K562 (cell line): ENCODE data around the gene H2BK1. TPM values are rescaled to one million over a fixed set of nuclear protein-coding genes. Genes with fewer than 3 reads are reported as not detected.

ENCODE experiments used
- BRCA1 ChIP-seq, 2 experiments: fragments of 450-650 bp in 1 of 2; sonication (generic) in 1 of 2; formaldehyde crosslinking in 1 of 2; IDR thresholded peaks; 2 replicates each; pipeline versions ENCODE4 v1.5.0 to v1.6.1; 2017 to 2020; ENCODE audit warnings: mild to moderate bottlenecking in 1 of 2, missing genetic modification reagents in 1 of 2
- CEBPG ChIP-seq, 3 experiments: fragments of 200-800 bp in 1 of 3; sonication (Bioruptor generic) in 1 of 3; sonication (generic) in 1 of 3; formaldehyde crosslinking in 1 of 3; IDR thresholded peaks in 2 of 3; conservative IDR thresholded peaks in 1 of 3; 2 replicates each; pipeline versions ENCODE4 v1.6.1 to v1.8.0; 2016 to 2022; ENCODE audit warnings: missing compliant biosample characterization in 2 of 3, missing genetic modification characterization in 2 of 3, mild to moderate bottlenecking in 1 of 3, missing genetic modification reagents in 1 of 3
- CREM ChIP-seq: IDR thresholded peaks from 2 replicates; pipeline ENCODE4 v1.6.1; 2014; ENCODE audit warnings: antibody characterized with exemption, low read depth
- CTBP1 ChIP-seq: fragments of 450-650 bp; IDR thresholded peaks from 2 replicates; pipeline ENCODE4 v1.6.1; 2016; ENCODE audit warnings: borderline replicate concordance
- E2F6 ChIP-seq, 2 experiments: IDR thresholded peaks; 2 replicates each; pipeline ENCODE4 v1.6.1; 2011; ENCODE audit warnings: borderline replicate concordance in 1 of 2, control low read depth in 1 of 2, low read depth in 1 of 2, low read length in 1 of 2, mild to moderate bottlenecking in 1 of 2, mixed read lengths in 1 of 2, moderate library complexity in 1 of 2; ENCODE audit not compliant: insufficient read depth in 1 of 2, insufficient read length in 1 of 2, poor library complexity in 1 of 2, severe bottlenecking in 1 of 2; ENCODE audit errors: extremely low read depth in 1 of 2
- KAT7 ChIP-seq: sonication (generic); formaldehyde crosslinking; IDR thresholded peaks from 2 replicates; pipeline ENCODE4 v1.8.0; 2022; ENCODE audit warnings: missing genetic modification reagents, mild to moderate bottlenecking, borderline replicate concordance
- MXI1 ChIP-seq: IDR thresholded peaks from 2 replicates; pipeline ENCODE4 v1.6.1; 2011; ENCODE audit warnings: low read depth, mild to moderate bottlenecking, improper control_type of control experiment, low read length
- NR2C2 ChIP-seq, 2 experiments: fragments of 200-800 bp in 1 of 2; sonication (Bioruptor generic) in 1 of 2; sonication (generic) in 1 of 2; formaldehyde crosslinking in 1 of 2; IDR thresholded peaks; 2 replicates each; pipeline versions ENCODE4 v1.6.1 to v1.8.0; 2016 to 2022; ENCODE audit warnings: mild to moderate bottlenecking in 1 of 2, missing compliant biosample characterization in 1 of 2, missing genetic modification characterization in 1 of 2, missing genetic modification reagents in 1 of 2
- NRF1 ChIP-seq, 2 experiments: fragments of 450-650 bp; IDR thresholded peaks in 1 of 2; conservative IDR thresholded peaks in 1 of 2; 2 replicates each; pipeline ENCODE4 v1.6.1; 2014; ENCODE audit warnings: mild to moderate bottlenecking in 2 of 2
- RB1 ChIP-seq: fragments of 450-650 bp; IDR thresholded peaks from 2 replicates; pipeline ENCODE4 v1.6.1; 2017; ENCODE audit warnings: low read depth, mild to moderate bottlenecking
- TAL1 ChIP-seq: fragments of 450-650 bp; IDR thresholded peaks from 2 replicates; pipeline ENCODE4 v1.6.1; 2016; ENCODE audit warnings: mild to moderate bottlenecking
- ZBTB7A ChIP-seq: IDR thresholded peaks from 2 replicates; pipeline ENCODE4 v1.6.1; 2011; ENCODE audit warnings: low read depth, mild to moderate bottlenecking, low read length, moderate library complexity, borderline replicate concordance; ENCODE audit not compliant: control insufficient read depth
- ZNF384 ChIP-seq: IDR thresholded peaks from 2 replicates; pipeline ENCODE4 v1.6.1; 2012; ENCODE audit warnings: low read depth, low read length, improper control_type of control experiment
- ZNF512 ChIP-seq: IDR thresholded peaks from 2 replicates; pipeline ENCODE4 v1.6.1; 2016; ENCODE audit warnings: missing genetic modification characterization, missing compliant biosample characterization
- polyA plus RNA-seq, 8 experiments: library from polyadenylated mRNA; depleted of rRNA in 4 of 8; stranded (reverse) in 5 of 8; unstranded in 3 of 8; fragments of >200 nt; fragmentation: Nextera tagmentation in 2 of 8; fragmentation: Illumina TruSeq in 1 of 8; extraction: Ambion mirVana in 2 of 8; extraction: Trizol in 1 of 8; gene quantifications; 2 replicates each; pipeline versions ENCODE4 v1.2.1 to v1.2.3, GENCODE V29; 2011 to 2014; ENCODE audit warnings: inconsistent platforms in 1 of 8, missing spikeins in 1 of 8
- total RNA-seq, 7 experiments: library from RNA; depleted of rRNA in 6 of 7; stranded (reverse); fragments of >200 nt in 6 of 7; fragmentation: Illumina TruSeq in 2 of 7; extraction: Trizol in 2 of 7; gene quantifications; 2 replicates each; pipeline versions ENCODE4 v1.2.1 to v1.2.3, GENCODE V29; 2011 to 2021; ENCODE audit warnings: low replicate concordance in 1 of 7
- TF ChIP-seq, protein P1 (sequence below): fragments of 450-650 bp; conservative IDR thresholded peaks from 2 replicates; pipeline ENCODE4 v1.6.1; 2016; ENCODE audit warnings: missing genetic modification characterization, low read depth, mild to moderate bottlenecking, missing compliant biosample characterization, moderate library complexity
- TF ChIP-seq, protein P2 (sequence below): fragments of 450-650 bp; IDR thresholded peaks from 2 replicates; pipeline ENCODE4 v1.6.1; 2016; ENCODE audit warnings: antibody characterized with exemption
- TF ChIP-seq, protein P3 (sequence below): fragments of 250-450 bp; sonication (Bioruptor Pico); IDR thresholded peaks from 2 replicates; pipeline ENCODE4 v1.4.0; 2020; ENCODE audit warnings: borderline replicate concordance

H2BK1 gene
- total and polyA plus RNA-seq, 9 of the 15 experiments (the other 6 are each of a cell fraction or from before 2014, with no cell fraction given): not detected

DNA sequence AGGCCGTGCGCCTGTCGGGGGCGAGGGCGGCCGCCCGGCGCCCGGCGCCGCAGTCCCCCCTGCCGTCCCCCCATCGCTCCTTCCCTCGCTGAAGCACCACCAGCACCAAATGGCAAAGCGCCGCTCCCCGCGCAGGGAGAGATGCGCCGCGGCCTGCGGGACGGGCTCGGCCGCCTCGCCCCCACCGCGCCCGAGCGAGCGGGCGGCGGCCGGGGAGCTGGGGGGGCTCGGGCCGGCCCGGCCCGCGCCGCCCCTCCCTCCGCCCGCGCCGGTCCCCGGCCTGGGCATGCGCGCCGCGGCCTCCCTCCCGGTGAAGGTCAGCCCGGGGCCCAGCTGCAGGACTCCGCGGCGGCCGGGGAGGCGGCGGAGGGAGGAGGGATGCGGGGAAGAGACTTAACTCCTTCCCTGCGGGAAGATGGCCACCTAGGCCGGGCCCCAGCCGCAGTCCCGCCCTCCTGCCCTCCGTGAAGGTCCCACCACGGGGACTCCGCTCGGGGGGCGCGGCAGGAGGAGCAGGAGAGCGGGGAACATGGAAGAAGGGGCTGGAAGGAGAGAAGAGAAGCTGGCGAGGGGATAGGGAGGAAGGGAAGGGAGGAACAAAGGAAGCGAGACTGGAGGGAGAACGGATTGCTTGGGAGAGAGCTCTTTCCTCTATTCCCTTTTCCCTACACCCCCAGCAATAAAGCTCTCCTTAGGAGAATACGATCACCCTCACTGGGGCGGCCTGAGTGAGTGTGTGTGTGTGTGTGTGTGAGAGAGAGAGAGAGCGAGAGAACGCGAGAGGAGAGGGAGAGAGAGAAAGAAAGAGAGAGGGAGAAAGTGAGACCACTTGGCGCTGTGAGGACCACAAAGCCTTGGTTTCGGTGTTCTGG, 41.6 kb upstream of the H2BK1 start (continued):
- TF ChIP-seq E2F6 (IDR thresholded peaks at IDR 0.05; ENCODE audit: borderline replicate concordance in 1 of 2, extremely low read depth in 1 of 2, insufficient read depth in 1 of 2, insufficient read length in 1 of 2, low read depth in 1 of 2, low read length in 1 of 2, poor library complexity in 1 of 2, severe bottlenecking in 1 of 2) (peak in 1 of 2 experiments; percentile 69), NRF1 (conservative IDR thresholded peaks at IDR 0.05 in 1 of 2, IDR thresholded peaks at IDR 0.05 in 1 of 2) (peak; percentile 88 to 89), ZNF384 (no peak), CEBPG (CRISPR knock-in tag; IDR thresholded peaks at IDR 0.05) (no peak), CEBPG (tag; conservative IDR thresholded peaks at IDR 0.05 in 1 of 2, IDR thresholded peaks at IDR 0.05 in 1 of 2) (no peak), CREM (0 out of 2 replicates have a peak, but pooled peaks have one; percentile 30), KAT7 (CRISPR knock-in tag) (no peak), RB1 (peak; percentile 55), ZNF512 (tag) (peak; percentile 48; the same call in 1 of the 2 replicates), TAL1 (no peak), MXI1 (no peak), BRCA1 (IDR thresholded peaks at IDR 0.05) (no peak), BRCA1 (CRISPR knock-in tag; IDR thresholded peaks at IDR 0.05) (no peak), ZBTB7A (peak; percentile 57; the same call in 1 of the 2 replicates), NR2C2 (CRISPR knock-in tag; IDR thresholded peaks at IDR 0.05) (no peak), NR2C2 (tag; IDR thresholded peaks at IDR 0.05) (peak; percentile 22; the same call in 1 of the 2 replicates), CTBP1 (peak; percentile 85; the same call in 1 of the 2 replicates)
- TF ChIP-seq, protein P1, sequence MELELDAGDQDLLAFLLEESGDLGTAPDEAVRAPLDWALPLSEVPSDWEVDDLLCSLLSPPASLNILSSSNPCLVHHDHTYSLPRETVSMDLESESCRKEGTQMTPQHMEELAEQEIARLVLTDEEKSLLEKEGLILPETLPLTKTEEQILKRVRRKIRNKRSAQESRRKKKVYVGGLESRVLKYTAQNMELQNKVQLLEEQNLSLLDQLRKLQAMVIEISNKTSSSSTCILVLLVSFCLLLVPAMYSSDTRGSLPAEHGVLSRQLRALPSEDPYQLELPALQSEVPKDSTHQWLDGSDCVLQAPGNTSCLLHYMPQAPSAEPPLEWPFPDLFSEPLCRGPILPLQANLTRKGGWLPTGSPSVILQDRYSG (tag): no peak
- TF ChIP-seq, protein P2, sequence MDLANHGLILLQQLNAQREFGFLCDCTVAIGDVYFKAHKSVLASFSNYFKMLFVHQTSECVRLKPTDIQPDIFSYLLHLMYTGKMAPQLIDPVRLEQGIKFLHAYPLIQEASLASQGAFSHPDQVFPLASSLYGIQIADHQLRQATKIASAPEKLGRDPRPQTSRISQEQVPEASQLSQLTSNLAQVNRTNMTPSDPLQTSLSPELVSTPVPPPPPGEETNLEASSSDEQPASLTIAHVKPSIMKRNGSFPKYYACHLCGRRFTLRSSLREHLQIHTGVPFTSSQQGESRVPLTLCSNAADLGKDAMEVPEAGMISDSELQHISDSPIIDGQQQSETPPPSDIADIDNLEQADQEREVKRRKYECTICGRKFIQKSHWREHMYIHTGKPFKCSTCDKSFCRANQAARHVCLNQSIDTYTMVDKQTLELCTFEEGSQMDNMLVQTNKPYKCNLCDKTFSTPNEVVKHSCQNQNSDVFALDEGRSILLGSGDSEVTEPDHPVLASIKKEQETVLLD: peak; percentile 51; the same call in 1 of the 2 replicates
- TF ChIP-seq, protein P3, sequence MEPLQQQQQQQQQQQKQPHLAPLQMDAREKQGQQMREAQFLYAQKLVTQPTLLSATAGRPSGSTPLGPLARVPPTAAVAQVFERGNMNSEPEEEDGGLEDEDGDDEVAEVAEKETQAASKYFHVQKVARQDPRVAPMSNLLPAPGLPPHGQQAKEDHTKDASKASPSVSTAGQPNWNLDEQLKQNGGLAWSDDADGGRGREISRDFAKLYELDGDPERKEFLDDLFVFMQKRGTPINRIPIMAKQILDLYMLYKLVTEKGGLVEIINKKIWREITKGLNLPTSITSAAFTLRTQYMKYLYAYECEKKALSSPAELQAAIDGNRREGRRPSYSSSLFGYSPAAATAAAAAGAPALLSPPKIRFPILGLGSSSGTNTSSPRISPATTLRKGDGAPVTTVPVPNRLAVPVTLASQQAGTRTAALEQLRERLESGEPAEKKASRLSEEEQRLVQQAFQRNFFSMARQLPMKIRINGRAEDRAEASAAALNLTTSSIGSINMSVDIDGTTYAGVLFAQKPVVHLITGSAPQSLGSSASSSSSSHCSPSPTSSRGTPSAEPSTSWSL (CRISPR knock-in tag): no peak
